HG02840 (cell line): ENCODE results near the gene AHCYL1.
A peak's percentile ranks its signal among the peaks of the same experiment; 100 is the strongest.
"Not testable (repeated sequence)": the region's sequence is repeated elsewhere in the genome, so short reads cannot be mapped to it uniquely, and the experiment has no call there.

ENCODE experiments used
- ATAC-seq: cut with Tn5 transposase; IDR thresholded peaks from one replicate; pipeline ENCODE4 v1.9.1; 2021; ENCODE audit warnings: mild to moderate bottlenecking, moderate library complexity, moderate number of reproducible peaks; ENCODE audit not compliant: unreplicated experiment, low FRiP score

Gene AHCYL1

GRCh38 chr1:109996476-109996875 lies 11.9 kb downstream of the AHCYL1 start:
- no peak for ATAC-seq

GRCh38 chr1:109997204-109997866 lies 12.8 kb downstream of the AHCYL1 start:
- ATAC-seq = no peak

GRCh38 chr1:109997867-109998229 lies 13.3 kb downstream of the AHCYL1 start:
- no peak for ATAC-seq

- ATAC-seq = no peak
These were observed 18.1 kb downstream of the AHCYL1 start for GRCh38 chr1:110002695-110003094.

DNA sequence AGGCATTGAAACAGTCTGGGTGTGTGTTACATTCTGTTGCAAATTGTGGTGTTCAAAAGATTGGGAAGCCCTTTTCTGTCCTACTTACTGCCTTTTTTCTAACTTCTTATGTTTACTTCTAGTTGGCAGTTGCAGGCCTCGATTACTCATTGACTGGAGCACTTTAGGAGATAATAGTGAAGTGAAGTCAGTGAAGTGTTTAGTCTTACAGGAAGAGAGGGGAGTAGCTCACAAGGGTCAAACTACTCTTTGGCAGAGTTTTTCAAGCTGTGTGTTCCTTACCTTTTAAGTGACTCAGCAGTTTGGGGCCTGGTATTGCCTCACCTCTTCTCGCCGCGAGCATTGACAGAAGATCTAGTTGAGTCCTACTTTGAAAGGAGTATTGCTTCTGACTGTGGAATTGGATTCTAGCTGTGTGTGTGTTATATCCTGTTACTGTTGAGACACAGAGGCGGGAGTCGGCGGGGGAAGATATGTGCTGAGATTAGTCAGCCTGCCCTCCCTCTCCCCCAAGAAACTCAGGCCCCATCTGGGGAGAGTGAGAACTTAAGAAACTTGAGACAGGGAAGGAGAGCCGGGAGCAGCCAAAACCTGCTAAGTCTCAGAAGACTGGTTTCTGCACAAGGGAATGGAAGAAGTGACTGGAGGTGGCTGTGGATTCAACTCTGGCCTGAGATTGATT lies 19.3 kb downstream of the AHCYL1 start:
- peak; percentile 48 for ATAC-seq

DNA sequence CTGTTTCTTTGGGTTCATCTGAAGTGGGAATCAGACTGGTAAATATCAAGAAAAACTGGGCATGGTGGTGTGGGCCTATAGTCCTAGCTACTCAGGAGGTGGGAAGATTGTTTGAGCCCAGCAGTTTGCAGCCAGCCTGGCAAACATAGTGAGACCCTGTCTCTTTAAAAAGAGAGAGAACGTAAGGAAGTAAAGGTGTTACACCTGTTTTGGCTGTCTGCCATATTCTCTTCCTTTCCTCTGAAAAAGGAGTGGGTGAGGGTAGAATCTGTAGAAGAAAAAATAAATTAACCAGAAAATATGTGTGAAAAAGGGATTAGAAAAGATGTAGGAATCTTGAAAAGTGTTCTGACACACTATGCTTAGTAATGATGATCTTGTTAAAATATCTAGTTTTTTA lies 20.0 kb downstream of the AHCYL1 start:
- ATAC-seq = no peak

- no peak for ATAC-seq
These were observed 21.4 kb downstream of the AHCYL1 start for GRCh38 chr1:110005971-110006370.

DNA sequence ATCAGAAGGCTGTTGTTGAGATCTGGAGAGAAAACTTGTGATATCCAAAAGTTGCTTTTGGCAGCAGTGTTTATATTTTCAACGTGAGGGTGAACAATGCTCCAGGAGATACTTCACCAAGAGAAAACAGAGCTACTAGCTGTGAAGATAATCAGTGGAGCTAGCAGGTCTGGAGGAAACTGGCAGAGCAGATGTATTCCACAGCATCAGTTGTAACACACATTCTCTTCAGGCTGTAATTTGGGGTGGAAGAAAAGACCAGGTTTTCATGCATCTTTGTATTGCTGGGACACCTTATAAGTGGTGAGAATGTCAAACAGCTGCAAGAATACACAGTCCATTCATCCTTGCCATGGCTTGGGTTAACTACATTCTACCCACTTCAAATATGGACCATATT lies 22.0 kb downstream of the AHCYL1 start:
- no peak for ATAC-seq

- ATAC-seq = no peak
These were observed 22.7 kb downstream of the AHCYL1 start for GRCh38 chr1:110007046-110007830.

- no peak for ATAC-seq
These were observed 24.5 kb downstream of the AHCYL1 start for GRCh38 chr1:110008971-110009565.

- ATAC-seq = peak; percentile 95
These were observed 27.0 kb downstream of the AHCYL1 start for GRCh38 chr1:110011527-110012041.

DNA sequence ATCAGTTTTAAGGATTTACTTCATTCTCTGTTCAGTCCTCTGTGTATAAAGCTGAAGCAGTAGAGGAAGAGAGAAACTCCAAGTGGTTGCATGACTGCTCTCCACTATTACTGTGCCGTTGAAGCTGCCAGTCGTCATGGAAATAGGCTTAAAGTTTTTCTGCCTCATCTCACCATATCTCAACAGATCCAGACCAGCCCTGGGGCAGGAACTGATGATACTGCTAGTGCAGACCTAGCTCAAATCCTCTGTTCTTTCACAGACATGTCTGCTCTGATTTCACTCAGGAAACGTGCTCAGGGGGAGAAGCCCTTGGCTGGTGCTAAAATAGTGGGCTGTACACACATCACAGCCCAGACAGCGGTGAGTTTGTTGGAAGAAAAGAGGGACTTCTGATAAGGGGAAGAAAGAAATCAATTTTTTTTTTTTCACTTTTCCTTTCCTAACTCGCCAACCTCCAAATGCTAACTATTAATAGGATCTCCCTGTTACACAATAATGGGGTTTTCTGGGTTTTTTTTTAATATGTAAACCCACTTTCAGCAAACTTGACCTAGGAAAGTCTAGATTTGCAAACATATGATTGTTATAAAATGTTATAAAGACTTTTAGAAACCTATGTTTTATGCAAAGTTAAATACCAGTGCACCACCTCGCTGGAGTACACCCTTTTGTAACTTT lies 27.7 kb downstream of the AHCYL1 start:
- ATAC-seq = peak; percentile 46

- ATAC-seq = no peak
These were observed 33.2 kb downstream of the AHCYL1 start for GRCh38 chr1:110017792-110018191.

DNA sequence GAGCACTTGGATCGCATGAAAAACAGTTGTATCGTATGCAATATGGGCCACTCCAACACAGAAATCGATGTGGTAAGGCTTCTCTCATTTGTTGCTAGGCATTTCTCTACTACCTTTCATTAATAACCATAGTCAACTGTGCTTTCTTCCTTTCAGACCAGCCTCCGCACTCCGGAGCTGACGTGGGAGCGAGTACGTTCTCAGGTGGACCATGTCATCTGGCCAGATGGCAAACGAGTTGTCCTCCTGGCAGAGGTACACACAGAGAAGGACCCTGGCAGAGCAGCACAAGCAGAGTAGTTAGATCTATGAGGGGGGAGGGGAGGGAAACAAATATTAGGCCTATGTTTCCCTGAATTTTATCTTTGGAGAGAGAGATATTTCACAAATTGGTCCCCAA lies 33.8 kb downstream of the AHCYL1 start:
- ATAC-seq = no peak

DNA sequence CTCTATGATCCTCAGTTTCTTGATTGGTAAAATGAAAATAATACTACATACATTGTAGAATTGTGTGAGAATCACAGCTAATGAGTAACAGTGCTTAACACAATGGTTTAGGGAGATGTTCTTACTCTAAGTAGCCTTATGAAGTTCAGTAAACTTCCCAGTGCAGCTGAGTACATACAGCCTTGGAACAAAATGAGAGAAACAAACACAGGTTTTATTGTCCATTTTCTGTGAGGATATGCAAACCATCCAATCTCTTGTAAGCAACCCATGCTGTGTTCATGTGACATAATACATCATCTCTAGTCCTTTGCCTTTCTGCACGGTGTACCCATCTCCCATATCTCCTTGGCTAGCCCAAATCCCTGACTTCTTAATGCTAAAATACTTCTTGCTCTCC lies 35.2 kb downstream of the AHCYL1 start:
- ATAC-seq = no peak

DNA sequence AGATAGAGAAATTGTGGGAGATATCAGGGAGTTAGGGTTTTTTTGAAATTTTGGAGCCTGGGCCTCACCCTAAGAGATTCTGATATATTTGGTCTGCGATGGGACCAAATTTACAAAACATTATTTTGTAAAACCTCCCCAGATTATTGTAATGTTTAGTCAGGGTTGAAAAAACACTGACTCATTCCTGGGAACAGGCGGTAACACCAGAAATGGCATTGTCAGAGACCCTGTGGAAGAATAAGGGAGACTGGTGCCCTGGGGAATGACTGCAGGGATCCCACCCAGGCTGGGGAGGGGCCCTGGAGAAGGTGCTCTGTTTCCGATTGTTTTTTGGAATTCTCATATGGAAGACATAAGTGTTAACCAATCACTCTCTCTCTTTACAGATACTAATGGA lies 36.7 kb downstream of the AHCYL1 start:
- no peak for ATAC-seq

DNA sequence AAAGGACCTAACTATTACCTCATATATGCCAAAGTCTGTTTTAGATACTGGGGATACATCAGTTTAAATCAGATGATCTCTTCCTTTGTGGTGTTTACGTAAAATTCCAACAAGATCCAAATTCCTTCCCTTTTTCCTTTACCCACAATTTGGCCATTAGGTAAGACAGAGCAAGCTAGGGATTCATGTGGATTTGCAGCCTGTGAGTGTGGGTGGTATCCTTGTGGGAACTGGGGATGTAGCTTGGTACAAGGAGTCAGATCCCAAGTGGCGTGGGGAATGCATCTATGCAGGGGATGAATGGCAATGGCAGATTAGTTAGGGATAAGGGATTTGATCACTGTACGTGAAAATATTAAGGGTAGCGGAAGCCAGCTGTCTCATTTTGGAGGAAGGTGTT lies 40.0 kb downstream of the AHCYL1 start:
- ATAC-seq = no peak

DNA sequence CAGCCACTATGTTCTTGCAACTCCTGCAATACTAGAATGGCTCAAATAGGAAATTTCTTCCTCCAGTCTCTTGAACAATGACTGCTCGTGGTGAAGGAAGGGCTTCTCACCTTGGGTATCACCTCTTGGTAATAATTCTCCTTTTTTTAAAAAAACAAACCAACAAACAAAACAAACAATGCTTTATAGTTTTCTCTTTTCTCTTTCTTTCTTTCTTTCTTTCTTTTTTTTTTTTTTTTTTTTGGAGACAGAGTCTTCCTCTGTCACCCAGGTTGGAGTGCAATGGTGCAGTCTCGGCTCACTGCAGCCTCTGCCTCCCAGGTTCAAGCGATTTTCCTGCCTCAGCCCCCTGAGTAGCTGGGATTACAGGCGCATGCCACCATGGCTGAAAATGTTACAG lies 46.1 kb downstream of the AHCYL1 start:
- not testable (repeated sequence) for ATAC-seq

GRCh38 chr1:110032327-110032726 lies 47.8 kb downstream of the AHCYL1 start:
- ATAC-seq = no peak

DNA sequence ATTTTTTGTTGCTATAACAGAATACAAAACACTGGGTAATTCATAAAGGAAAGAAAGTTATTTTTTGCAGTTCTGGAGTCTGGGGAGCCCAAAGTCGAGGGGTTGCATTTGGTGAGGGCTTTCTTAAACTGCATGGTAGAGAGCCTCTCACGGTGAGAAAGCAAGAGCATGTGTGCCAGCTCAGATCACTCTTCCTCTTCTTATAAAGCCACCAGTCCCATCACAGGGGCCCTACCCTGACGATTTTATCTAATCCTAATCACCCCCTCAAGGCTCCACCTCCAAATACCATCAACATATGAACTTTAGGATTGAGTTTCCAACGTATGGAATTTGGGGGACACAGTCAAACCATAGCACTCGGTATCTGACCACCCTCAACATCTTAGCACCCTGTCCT lies 48.9 kb downstream of the AHCYL1 start:
- ATAC-seq = no peak
